ENCODE data around the gene AQP2.
"Not testable (repeated sequence)": the region's sequence is repeated elsewhere in the genome, so short reads cannot be mapped to it uniquely, and the experiment has no call there.

AQP2 gene

GRCh38 chr12:49971141-49971540 lies 20.6 kb downstream of the AQP2 start:
- DNase-seq: no peak

GRCh38 chr12:49972129-49972528 lies 21.6 kb downstream of the AQP2 start:
- DNase-seq: no peak

- DNase-seq: no peak
These were observed 22.3 kb downstream of the AQP2 start, which contains the start of gene AQP6 for GRCh38 chr12:49972641-49973360. Gene AQP6, plus strand, starts transcription at chr12:49972947. Its CDS starts 227 bp downstream, at chr12:49973174.

- no peak for DNase-seq
These were observed 22.9 kb downstream of the AQP2 start for GRCh38 chr12:49973361-49973830.

- DNase-seq: no peak
These were observed 23.7 kb downstream of the AQP2 start for GRCh38 chr12:49974231-49974675.

GRCh38 chr12:49974677-49975317 lies 24.3 kb downstream of the AQP2 start:
- DNase-seq: no peak

- DNase-seq: no peak
These were observed 24.8 kb downstream of the AQP2 start for GRCh38 chr12:49975318-49975761.

- no peak for DNase-seq
These were observed 26.0 kb downstream of the AQP2 start for GRCh38 chr12:49976557-49976956.

- no peak for DNase-seq
These were observed 27.6 kb downstream of the AQP2 start for GRCh38 chr12:49978125-49978524.

- DNase-seq: no peak
These were observed 28.6 kb downstream of the AQP2 start for GRCh38 chr12:49979016-49979586.

GRCh38 chr12:49979791-49980190 lies 29.3 kb downstream of the AQP2 start:
- no peak for DNase-seq

GRCh38 chr12:49980501-49981349 lies 30.2 kb downstream of the AQP2 start:
- no peak for DNase-seq

GRCh38 chr12:49982246-49983087 lies 31.9 kb downstream of the AQP2 start:
- no peak for DNase-seq

GRCh38 chr12:49983892-49984291 lies 33.4 kb downstream of the AQP2 start:
- DNase-seq: no peak

- DNase-seq: no peak
These were observed 34.2 kb downstream of the AQP2 start for GRCh38 chr12:49984476-49985359.

- no peak for DNase-seq
These were observed 35.4 kb downstream of the AQP2 start for GRCh38 chr12:49985981-49986380.

- not testable (repeated sequence) for DNase-seq
These were observed 35.9 kb downstream of the AQP2 start for GRCh38 chr12:49986476-49986875.

GRCh38 chr12:49987625-49988303 lies 37.2 kb downstream of the AQP2 start:
- no peak for DNase-seq

- not testable (repeated sequence) for DNase-seq
These were observed 38.9 kb downstream of the AQP2 start for GRCh38 chr12:49989400-49989799.

GRCh38 chr12:49990273-49990672 lies 39.7 kb downstream of the AQP2 start:
- DNase-seq: no peak

Measured in CD4-positive, alpha-beta T cell treated with Interleukin-10 for 1 hour (primary cell).